IMR-90 (cell line): ENCODE results near the gene USP5. TPM values are rescaled to one million over a fixed set of nuclear protein-coding genes. Genes with fewer than 3 reads are reported as not detected.

Source experiments
- ATAC-seq: fragments of 200-7000 bp; cut with Tn5 transposase; 2 replicates; pipeline ENCODE4 v1.9.1; 2020; ENCODE audit warnings: low read depth, mild to moderate bottlenecking, moderate library complexity
- BruUV-seq: library from RNA; stranded (reverse); fragments of 400-500 nt; replicated peaks from 2 replicates; lab custom pipeline; 2021; lab: Mats Ljungman, UMichigan
- CTCF ChIA-PET: fragments of 300-600 bp; formaldehyde crosslinking; extraction: SDS; loops from one replicate; lab custom pipeline; 2021; ENCODE audit warnings: antibody characterized with exemption; lab: Yijun Ruan, JAX
- POLR2A ChIA-PET: fragments of 300-600 bp; sonication (Branson Sonifier 250); formaldehyde crosslinking; loops from one replicate; lab custom pipeline; 2022; ENCODE audit warnings: antibody characterized with exemption; ENCODE audit not compliant: unreplicated experiment; lab: Charles Lee
- DNase-seq: peaks from one replicate; pipeline ENCODE4 v3.0.0; 2013
- H2AFZ ChIP-seq: replicated peaks from 2 replicates; pipeline ENCODE3; 2013; ENCODE audit warnings: low read length, mild to moderate bottlenecking; ENCODE audit not compliant: poor library complexity
- H2AK5ac ChIP-seq: 2 replicates; pipeline ENCODE4 v1.6.1; 2013; ENCODE audit warnings: low read depth, low read length, inconsistent platforms
- H2AK9ac ChIP-seq: replicated peaks from 2 replicates; pipeline ENCODE3; 2013; ENCODE audit warnings: mild to moderate bottlenecking, low read depth, low read length, moderate library complexity; ENCODE audit not compliant: poor library complexity
- H2BK120ac ChIP-seq: 2 replicates; pipeline ENCODE4 v1.6.1; 2013; ENCODE audit warnings: low read depth, low read length, inconsistent platforms
- H2BK15ac ChIP-seq: 3 replicates; pipeline ENCODE4 v1.6.1; 2013; ENCODE audit warnings: low read depth, low read length, inconsistent platforms
- H2BK20ac ChIP-seq: 2 replicates; pipeline ENCODE4 v1.6.1; 2013; ENCODE audit warnings: low read depth, mild to moderate bottlenecking, inconsistent platforms, low read length, moderate library complexity
- H2BK5ac ChIP-seq: 2 replicates; pipeline ENCODE4 v1.6.1; 2013; ENCODE audit warnings: mild to moderate bottlenecking, low read depth, low read length, inconsistent platforms; ENCODE audit not compliant: poor library complexity, severe bottlenecking
- H3K14ac ChIP-seq: replicated peaks from 2 replicates; pipeline ENCODE4 v1.6.1; 2013; ENCODE audit warnings: low read depth, low read length, inconsistent platforms
- H3K18ac ChIP-seq: 2 replicates; pipeline ENCODE4 v1.6.1; 2013; ENCODE audit warnings: low read depth, low read length, control low read depth
- H3K23ac ChIP-seq: 2 replicates; pipeline ENCODE4 v1.6.1; 2013; ENCODE audit warnings: low read depth, low read length, inconsistent platforms
- H3K27ac ChIP-seq: 2 replicates; pipeline ENCODE4 v1.5.1; 2013; ENCODE audit warnings: mild to moderate bottlenecking, control low read depth, low read length; ENCODE audit not compliant: insufficient read depth
- H3K27me3 ChIP-seq: 2 replicates; pipeline ENCODE4 v1.6.1; 2013; ENCODE audit warnings: low read length; ENCODE audit not compliant: control insufficient read depth, insufficient read depth
- H3K36me3 ChIP-seq: 2 replicates; pipeline ENCODE4 v1.6.1; 2013; ENCODE audit warnings: low read length, mixed read lengths; ENCODE audit not compliant: control insufficient read depth, insufficient read depth
- H3K4ac ChIP-seq: 2 replicates; pipeline ENCODE4 v1.6.1; 2013; ENCODE audit warnings: low read depth, low read length, inconsistent platforms
- H3K4me1 ChIP-seq: 2 replicates; pipeline ENCODE4 v1.6.1; 2013; ENCODE audit warnings: low read length, mixed read lengths; ENCODE audit not compliant: control insufficient read depth, insufficient read depth
- H3K4me2 ChIP-seq: 2 replicates; pipeline ENCODE4 v1.6.1; 2013; ENCODE audit warnings: low read depth, mild to moderate bottlenecking, control low read depth, low read length, moderate library complexity
- H3K4me3 ChIP-seq: 2 replicates; pipeline ENCODE4 v1.5.1; 2013; ENCODE audit warnings: low read depth, mild to moderate bottlenecking, control low read depth, low read length, moderate library complexity; ENCODE audit not compliant: insufficient read depth
- H3K56ac ChIP-seq: 2 replicates; pipeline ENCODE4 v1.6.1; 2013; ENCODE audit warnings: low read length, inconsistent platforms; ENCODE audit not compliant: insufficient read depth; ENCODE audit errors: extremely low read depth
- H3K79me1 ChIP-seq, 2 experiments: 2 replicates each; pipeline ENCODE4 v1.6.1; 2013; ENCODE audit warnings: low read length in 2 of 2, inconsistent platforms in 1 of 2, low read depth in 1 of 2
- H3K9ac ChIP-seq: 2 replicates; pipeline ENCODE4 v1.6.1; 2013; ENCODE audit warnings: low read depth, low read length, control low read depth
- H3K9me1 ChIP-seq: 2 replicates; pipeline ENCODE4 v1.6.1; 2013; ENCODE audit warnings: low read length, inconsistent platforms; ENCODE audit not compliant: insufficient read depth
- H3K9me3 ChIP-seq: 2 replicates; pipeline ENCODE4 v1.6.1; 2013; ENCODE audit warnings: low read length; ENCODE audit not compliant: control insufficient read depth, insufficient read depth
- H4K20me1 ChIP-seq: 2 replicates; pipeline ENCODE4 v1.6.1; 2013; ENCODE audit warnings: low read length, inconsistent platforms; ENCODE audit not compliant: insufficient read depth
- H4K5ac ChIP-seq: 2 replicates; pipeline ENCODE4 v1.6.1; 2013; ENCODE audit warnings: mild to moderate bottlenecking, low read depth, low read length, control low read depth
- H4K8ac ChIP-seq, 2 experiments: 2 replicates each; pipeline ENCODE4 v1.6.1; 2013; ENCODE audit warnings: low read depth in 2 of 2, low read length in 2 of 2, control low read depth in 1 of 2, inconsistent platforms in 1 of 2
- H4K91ac ChIP-seq: 2 replicates; pipeline ENCODE4 v1.6.1; 2013; ENCODE audit warnings: low read depth, low read length, inconsistent platforms; ENCODE audit not compliant: insufficient read depth
- BHLHE40 ChIP-seq: fragments of 150-350 bp; IDR thresholded peaks from 2 replicates; pipeline ENCODE4 v1.6.1; 2016; ENCODE audit warnings: mild to moderate bottlenecking, low read depth, low read length
- CHD1 ChIP-seq: IDR thresholded peaks from 2 replicates; pipeline ENCODE4 v1.6.1; 2012; ENCODE audit warnings: low read depth, low read length, improper control_type of control experiment
- FOS ChIP-seq: fragments of 150-350 bp; IDR thresholded peaks from 2 replicates; pipeline ENCODE4 v1.6.1; 2016; ENCODE audit warnings: low read depth, low read length
- MAFK ChIP-seq: IDR thresholded peaks from 2 replicates; pipeline ENCODE4 v1.6.1; 2012; ENCODE audit warnings: low read depth, low read length, improper control_type of control experiment
- MAZ ChIP-seq: IDR thresholded peaks from 2 replicates; pipeline ENCODE4 v1.6.1; 2012; ENCODE audit warnings: low read depth, mild to moderate bottlenecking, low read length, improper control_type of control experiment, moderate library complexity, borderline replicate concordance
- MXI1 ChIP-seq: IDR thresholded peaks from 2 replicates; pipeline ENCODE4 v1.6.1; 2012; ENCODE audit warnings: low read depth, mild to moderate bottlenecking, low read length, moderate library complexity, borderline replicate concordance
- NFE2L2 ChIP-seq: fragments of 150-350 bp; IDR thresholded peaks from 2 replicates; pipeline ENCODE4 v1.6.1; 2016; ENCODE audit warnings: low read depth, mild to moderate bottlenecking, low read length
- USF2 ChIP-seq: fragments of 150-350 bp; IDR thresholded peaks from 2 replicates; pipeline ENCODE4 v1.6.1; 2017; ENCODE audit warnings: mild to moderate bottlenecking, antibody characterized with exemption, low read length, low read depth
- WGBS, 2 experiments: methylation state at CpG; one replicate each; pipeline versions ENCODE4 v1.1.5 to v1.1.7; 2013; ENCODE audit warnings: missing lambda C conversion rate in 2 of 2; ENCODE audit not compliant: insufficient read length in 1 of 2; ENCODE audit errors: extremely low coverage in 2 of 2; 5-methylcytosine and 5-hydroxymethylcytosine counted together
- dilution Hi-C: fragments of 300-500 bp; cut with HindIII; formaldehyde crosslinking; loops from one replicate; pipeline ENCODE4 v1.14.3; 2018; ENCODE audit warnings: low sequenced_read_pairs; ENCODE audit not compliant: unreplicated experiment
- in situ Hi-C: fragments of 300-500 bp; cut with MboI; formaldehyde crosslinking; loops from 3 replicates; pipeline ENCODE4 v1.14.3; 2019; ENCODE audit warnings: low sequenced_read_pairs, inconsistent platforms, mixed read lengths
- intact Hi-C: fragments of 100-400 bp; cut with micrococcal nuclease; formaldehyde crosslinking; loops from 2 replicates; pipeline ENCODE4 v1.10.0; 2022
- polyA plus RNA-seq, 3 experiments: library from polyadenylated mRNA; depleted of rRNA; stranded (reverse); fragments of >200 nt; gene quantifications; 2 replicates each; pipeline ENCODE4 v1.2.3, GENCODE V29; 2012; ENCODE audit warnings: low replicate concordance in 1 of 3
- total RNA-seq: library from RNA; depleted of rRNA; stranded (reverse); fragments of >200 nt; gene quantifications from 2 replicates; pipeline ENCODE4 v1.2.3, GENCODE V29; 2012
- TF ChIP-seq, protein P1 (sequence below): conservative IDR thresholded peaks from 2 replicates; pipeline ENCODE4 v1.5.1; 2012; ENCODE audit warnings: mild to moderate bottlenecking, low read depth, low read length, improper control_type of control experiment

Gene USP5
- total and polyA plus RNA-seq, 2 of the 4 experiments (the other 2 are of a cell fraction), result 69.7 to 125 TPM

- 95% methylated on average over 6 of the region's 11 CpGs; no CpG with 5 or more reads in 1 of the 2 experiments for WGBS, 2 experiments
- TF ChIP-seq BHLHE40 (no peak), USF2 (no peak), MAFK (no peak), FOS (no peak), NFE2L2 (no peak), MAZ (no peak), MXI1 (no peak), CHD1 (no peak)
- TF ChIP-seq, protein P1, sequence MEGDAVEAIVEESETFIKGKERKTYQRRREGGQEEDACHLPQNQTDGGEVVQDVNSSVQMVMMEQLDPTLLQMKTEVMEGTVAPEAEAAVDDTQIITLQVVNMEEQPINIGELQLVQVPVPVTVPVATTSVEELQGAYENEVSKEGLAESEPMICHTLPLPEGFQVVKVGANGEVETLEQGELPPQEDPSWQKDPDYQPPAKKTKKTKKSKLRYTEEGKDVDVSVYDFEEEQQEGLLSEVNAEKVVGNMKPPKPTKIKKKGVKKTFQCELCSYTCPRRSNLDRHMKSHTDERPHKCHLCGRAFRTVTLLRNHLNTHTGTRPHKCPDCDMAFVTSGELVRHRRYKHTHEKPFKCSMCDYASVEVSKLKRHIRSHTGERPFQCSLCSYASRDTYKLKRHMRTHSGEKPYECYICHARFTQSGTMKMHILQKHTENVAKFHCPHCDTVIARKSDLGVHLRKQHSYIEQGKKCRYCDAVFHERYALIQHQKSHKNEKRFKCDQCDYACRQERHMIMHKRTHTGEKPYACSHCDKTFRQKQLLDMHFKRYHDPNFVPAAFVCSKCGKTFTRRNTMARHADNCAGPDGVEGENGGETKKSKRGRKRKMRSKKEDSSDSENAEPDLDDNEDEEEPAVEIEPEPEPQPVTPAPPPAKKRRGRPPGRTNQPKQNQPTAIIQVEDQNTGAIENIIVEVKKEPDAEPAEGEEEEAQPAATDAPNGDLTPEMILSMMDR, result no peak
- Histone ChIP-seq H3K27ac (no peak overlapping the region), H3K4me2 (no peak overlapping the region), H3K4me1 (peaks cover 4% of the 10 kb centered on the region), H3K4me3 (no peak overlapping the region), H4K8ac (no peak overlapping the region), H4K91ac (no peak overlapping the region), H3K9ac (no peak overlapping the region), H2BK5ac (no peak overlapping the region), H2AK5ac (no peak overlapping the region), H2AFZ (no peak overlapping the region), H3K18ac (no peak overlapping the region), H4K20me1 (peaks cover 5% of the 10 kb centered on the region), H3K27me3 (no peaks in the 10 kb centered on the region), H3K9me3 (no peaks in the 10 kb centered on the region), H2BK20ac (no peak overlapping the region), H3K9me1 (0 out of 2 replicates have a peak, but pooled peaks cover 7% of the 10 kb centered on the region), H3K4ac (no peak overlapping the region), H2BK120ac (no peak overlapping the region), H3K56ac (no peak overlapping the region), H3K14ac (no peak overlapping the region), H3K23ac (no peak overlapping the region), H3K36me3 (peaks cover 63% of the 10 kb centered on the region), H2AK9ac (no peak overlapping the region), H2BK15ac (no peak overlapping the region), H4K5ac (no peak overlapping the region), H3K79me1 (peaks cover 0 to 17% of the 10 kb centered on the region in 2 experiments; a peak in 3 of 4 replicates)
- no peak for ATAC-seq
- dilution Hi-C loops (no loop called here), intact Hi-C loops (no loop called here), in situ Hi-C loops (no loop called here)
- ChIA-PET POLR2A (interaction anchor here (1.1 kb wide), 1 partner anchor 10 kb away, joined by 3 read pairs; no protein-coding TSS in a partner anchor), CTCF (no interaction called here)
- BruUV-seq, result no TSS peak
- no peak for DNase-seq
These were observed 11.1 kb downstream of the USP5 start for GRCh38 chr12:6863033-6863432.
